Endothelial cell (in vitro differentiated cells): ENCODE results near the gene AFF1. TPM values are rescaled to one million over a fixed set of nuclear protein-coding genes. Genes with fewer than 3 reads are reported as not detected.

Experiments used
- DNase-seq: peaks from one replicate; pipeline ENCODE4 v3.0.0; 2021; ENCODE audit warnings: low spot score
- H3K27ac Mint-ChIP-seq: one replicate; pipeline ENCODE4 v1.8.0; 2021; ENCODE audit warnings: mixed read lengths, inconsistent platforms; ENCODE audit not compliant: unreplicated experiment
- H3K27me3 Mint-ChIP-seq: one replicate; pipeline ENCODE4 v1.8.0; 2021; ENCODE audit warnings: mild to moderate bottlenecking, moderate library complexity, mixed read lengths, inconsistent platforms; ENCODE audit not compliant: unreplicated experiment
- H3K36me3 Mint-ChIP-seq: one replicate; pipeline ENCODE4 v1.8.0; 2021; ENCODE audit warnings: mild to moderate bottlenecking, low read depth, mixed read lengths, inconsistent platforms; ENCODE audit not compliant: unreplicated experiment
- H3K4me1 Mint-ChIP-seq: one replicate; pipeline ENCODE4 v1.8.0; 2021; ENCODE audit warnings: mild to moderate bottlenecking, mixed read lengths, inconsistent platforms; ENCODE audit not compliant: unreplicated experiment
- H3K4me3 Mint-ChIP-seq: one replicate; pipeline ENCODE4 v1.8.0; 2021; ENCODE audit warnings: mild to moderate bottlenecking, mixed read lengths, inconsistent platforms; ENCODE audit not compliant: unreplicated experiment
- H3K9me3 Mint-ChIP-seq: one replicate; pipeline ENCODE4 v1.8.0; 2021; ENCODE audit warnings: mixed read lengths, inconsistent platforms; ENCODE audit not compliant: unreplicated experiment
- CTCF ChIP-seq: fragments of 200-600 bp; sonication (generic); IDR thresholded peaks from one replicate; pipeline ENCODE4 v1.5.0; 2021; ENCODE audit warnings: antibody characterized with exemption; ENCODE audit not compliant: unreplicated experiment
- total RNA-seq: library from RNA; stranded (reverse); fragmentation: NEBNext Ultra II Directional; extraction: Animal tissue kit (Norgen Biotek cat#: 25700); gene quantifications from one replicate; pipeline ENCODE4 v1.2.1, GENCODE V29; 2021; ENCODE audit not compliant: unreplicated experiment

Gene AFF1
- total RNA-seq, 1 donor from 2014 or later: 93.1 TPM

- H3K27ac Mint-ChIP-seq: no peak overlapping the region
- peaks cover 36% of the 10 kb centered on the region for H3K36me3 Mint-ChIP-seq
- no peak for DNase-seq
- H3K4me3 Mint-ChIP-seq: no peak overlapping the region
- no peak for TF ChIP-seq CTCF
- no peaks in the 10 kb centered on the region for H3K9me3 Mint-ChIP-seq
- H3K4me1 Mint-ChIP-seq: no peaks in the 10 kb centered on the region
- no peaks in the 10 kb centered on the region for H3K27me3 Mint-ChIP-seq
These were observed 191.2 kb downstream of the AFF1 start for GRCh38 chr4:87126056-87126455.

- TF ChIP-seq CTCF: no peak
- H3K4me3 Mint-ChIP-seq: no peak overlapping the region
- no peaks in the 10 kb centered on the region for H3K4me1 Mint-ChIP-seq
- H3K27me3 Mint-ChIP-seq: no peaks in the 10 kb centered on the region
- peaks cover 50% of the 10 kb centered on the region for H3K36me3 Mint-ChIP-seq
- H3K27ac Mint-ChIP-seq: no peak overlapping the region
- no peaks in the 10 kb centered on the region for H3K9me3 Mint-ChIP-seq
- no peak for DNase-seq
These were observed 193.3 kb downstream of the AFF1 start for GRCh38 chr4:87128006-87128705.

GRCh38 chr4:87129681-87130080 is 194.9 kb downstream of the AFF1 start:
- Mint-ChIP-seq H3K9me3 (no peaks in the 10 kb centered on the region), H3K4me3 (no peak overlapping the region), H3K36me3 (peaks cover 62% of the 10 kb centered on the region), H3K27ac (no peak overlapping the region), H3K4me1 (no peaks in the 10 kb centered on the region), H3K27me3 (no peaks in the 10 kb centered on the region)
- no peak for TF ChIP-seq CTCF
- no peak for DNase-seq

- H3K27me3 Mint-ChIP-seq: no peaks in the 10 kb centered on the region
- peaks cover 49% of the 10 kb centered on the region for H3K36me3 Mint-ChIP-seq
- no peak for TF ChIP-seq CTCF
- no peaks in the 10 kb centered on the region for H3K9me3 Mint-ChIP-seq
- no peak overlapping the region for H3K4me3 Mint-ChIP-seq
- DNase-seq: no peak
- H3K4me1 Mint-ChIP-seq: no peaks in the 10 kb centered on the region
- no peak overlapping the region for H3K27ac Mint-ChIP-seq
These were observed 196.3 kb downstream of the AFF1 start for GRCh38 chr4:87130985-87131703.

- H3K27ac Mint-ChIP-seq: no peak overlapping the region
- no peaks in the 10 kb centered on the region for H3K4me1 Mint-ChIP-seq
- H3K36me3 Mint-ChIP-seq: peaks cover 43% of the 10 kb centered on the region
- H3K9me3 Mint-ChIP-seq: no peaks in the 10 kb centered on the region
- H3K4me3 Mint-ChIP-seq: no peak overlapping the region
- H3K27me3 Mint-ChIP-seq: no peaks in the 10 kb centered on the region
- no peak for TF ChIP-seq CTCF
- DNase-seq: no peak
These were observed 197.2 kb downstream of the AFF1 start for GRCh38 chr4:87132035-87132434.
